H7 (cell line): Measurements from ENCODE around the gene LBX2. TPM values are rescaled to one million over a fixed set of nuclear protein-coding genes. Genes with fewer than 3 reads are reported as not detected.
A peak's percentile ranks its signal among the peaks of the same experiment; 100 is the strongest.

Source experiments
- DNase-seq: peaks from one replicate; pipeline ENCODE4 v3.0.0; 2012
- H3K27me3 ChIP-seq: 2 replicates; pipeline ENCODE4 v1.6.0; 2011; ENCODE audit warnings: mild to moderate bottlenecking, low read length; ENCODE audit not compliant: control insufficient read depth, insufficient read depth
- H3K36me3 ChIP-seq: replicated peaks from 2 replicates; pipeline ENCODE4 v1.5.1; 2011; ENCODE audit warnings: low read length; ENCODE audit not compliant: control insufficient read depth, insufficient read depth
- H3K4me3 ChIP-seq: 2 replicates; pipeline ENCODE4 v1.5.1; 2011; ENCODE audit warnings: low read depth, mild to moderate bottlenecking, control low read depth, low read length, moderate library complexity; ENCODE audit not compliant: insufficient read depth
- total RNA-seq: library from RNA; depleted of rRNA; stranded (reverse); fragments of >200 nt; shearing (Covaris generic); gene quantifications from 2 replicates; pipeline ENCODE4 v1.2.3, GENCODE V29; 2014

LBX2 gene
- total RNA-seq, 1 experiment from 2014 or later: 0.17 TPM

- H3K27me3 ChIP-seq: peaks cover 97% of the 10 kb centered on the region
- peak overlapping the region; percentile 34 for H3K4me3 ChIP-seq
- no peaks in the 10 kb centered on the region for H3K36me3 ChIP-seq
- peak; percentile 85 for DNase-seq
Measured at GRCh38 chr2:74515271-74515980, 16.0 kb upstream of the LBX2 start.

- Histone ChIP-seq H3K27me3 (peaks cover 97% of the 10 kb centered on the region), H3K4me3 (peak within 1 kb of the TSS; percentile 34), H3K36me3 (no peaks in the 10 kb centered on the region)
- DNase-seq: peak; percentile 87
Measured at GRCh38 chr2:74514368-74515270, 15.2 kb upstream of the LBX2 start, which contains the start of gene TLX2. Gene TLX2 (plus strand): TSS chr2:74514450. CDS start chr2:74514807, 357 bp downstream.

- Histone ChIP-seq H3K4me3 (peak overlapping the region; percentile 34; the same call in 1 of the 2 replicates), H3K27me3 (peaks cover 97% of the 10 kb centered on the region), H3K36me3 (no peaks in the 10 kb centered on the region)
- DNase-seq: peak; percentile 84
Measured at GRCh38 chr2:74513605-74514367, 14.4 kb upstream of the LBX2 start.

GRCh38 chr2:74512744-74513604 is 13.6 kb upstream of the LBX2 start:
- H3K27me3 ChIP-seq: peaks cover 96% of the 10 kb centered on the region
- peak; percentile 90 for DNase-seq
- H3K36me3 ChIP-seq: no peaks in the 10 kb centered on the region
- H3K4me3 ChIP-seq: peak overlapping the region; percentile 6; the same call in 1 of the 2 replicates

- Histone ChIP-seq H3K36me3 (no peaks in the 10 kb centered on the region; the same call in 1 of the 2 replicates), H3K4me3 (no peak overlapping the region), H3K27me3 (peaks cover 81% of the 10 kb centered on the region)
- no peak for DNase-seq
Measured at GRCh38 chr2:74511104-74511989, 11.9 kb upstream of the LBX2 start.

- Histone ChIP-seq H3K36me3 (peaks cover 1% of the 10 kb centered on the region), H3K4me3 (no peak overlapping the region), H3K27me3 (peaks cover 76% of the 10 kb centered on the region)
- DNase-seq: no peak
Measured at GRCh38 chr2:74510272-74510671, 10.9 kb upstream of the LBX2 start.

GRCh38 chr2:74507926-74508520 is 8.6 kb upstream of the LBX2 start:
- peak; percentile 69 for DNase-seq
- H3K27me3 ChIP-seq: peaks cover 74% of the 10 kb centered on the region
- H3K36me3 ChIP-seq: peaks cover 1% of the 10 kb centered on the region
- H3K4me3 ChIP-seq: peak overlapping the region; percentile 91

- Histone ChIP-seq H3K27me3 (peaks cover 74% of the 10 kb centered on the region), H3K36me3 (peaks cover 1% of the 10 kb centered on the region), H3K4me3 (peak within 1 kb of the TSS; percentile 91)
- peak; percentile 99 for DNase-seq
Measured at GRCh38 chr2:74507145-74507925, 7.9 kb upstream of the LBX2 start, which contains the start of gene PCGF1. Gene PCGF1 (minus strand): TSS chr2:74507695. CDS start chr2:74507668, 27 bp downstream.

- peaks cover 74% of the 10 kb centered on the region for H3K27me3 ChIP-seq
- peaks cover 1% of the 10 kb centered on the region for H3K36me3 ChIP-seq
- no peak for DNase-seq
Measured at GRCh38 chr2:74505448-74506246, 6.2 kb upstream of the LBX2 start.

GRCh38 chr2:74504591-74504990 is 5.2 kb upstream of the LBX2 start:
- Histone ChIP-seq H3K4me3 (no peak overlapping the region), H3K36me3 (peaks cover 1% of the 10 kb centered on the region), H3K27me3 (peaks cover 74% of the 10 kb centered on the region)
- no peak for DNase-seq

More at GRCh38 chr2:74505448-74506246, 6.2 kb upstream of the LBX2 start:
- no peak overlapping the region for H3K4me3 ChIP-seq
